K562 (cell line): ENCODE measurements around the gene NOP16. TPM values are rescaled to one million over a fixed set of nuclear protein-coding genes. Genes with fewer than 3 reads are reported as not detected.
A peak's percentile ranks its signal among the peaks of the same experiment; 100 is the strongest.

Experiments
- FOXM1 ChIP-seq, 2 experiments: fragments of 450-650 bp in 1 of 2; sonication (generic) in 1 of 2; formaldehyde crosslinking in 1 of 2; IDR thresholded peaks; 2 replicates each; pipeline versions ENCODE4 v1.6.1 to v1.9.0; 2017 to 2022; ENCODE audit warnings: low read depth in 2 of 2, mild to moderate bottlenecking in 2 of 2, missing genetic modification reagents in 1 of 2, moderate library complexity in 1 of 2
- GTF2A2 ChIP-seq: IDR thresholded peaks from 2 replicates; pipeline ENCODE4 v1.6.1; 2016; ENCODE audit warnings: mild to moderate bottlenecking, missing genetic modification characterization, missing compliant biosample characterization
- HCFC1 ChIP-seq: IDR thresholded peaks from 2 replicates; pipeline ENCODE4 v1.6.1; 2012; ENCODE audit warnings: low read depth, low read length, improper control_type of control experiment
- HDAC1 ChIP-seq, 2 experiments: fragments of 450-650 bp; IDR thresholded peaks; 2 replicates each; pipeline ENCODE4 v1.6.1; 2016 to 2017; ENCODE audit warnings: inconsistent platforms in 1 of 2, mild to moderate bottlenecking in 1 of 2, moderate library complexity in 1 of 2
- HSF4 ChIP-seq: fragments of 250-450 bp; sonication (Bioruptor Pico); IDR thresholded peaks from 2 replicates; pipeline ENCODE4 v2.1.2; 2022; ENCODE audit warnings: mild to moderate bottlenecking, moderate library complexity, borderline replicate concordance
- KDM2B ChIP-seq: fragments of 250-450 bp; sonication (Bioruptor Pico); IDR thresholded peaks from 2 replicates; pipeline ENCODE4 v1.8.0; 2021; ENCODE audit warnings: mild to moderate bottlenecking, moderate library complexity
- LARP7 ChIP-seq: fragments of 450-650 bp; IDR thresholded peaks from 2 replicates; pipeline ENCODE4 v1.6.1; 2016
- MYC ChIP-seq, 2 experiments: fragments of 250-450 bp in 1 of 2; sonication (Bioruptor Pico) in 1 of 2; IDR thresholded peaks; 2 replicates each; pipeline versions ENCODE4 v1.5.1 to v1.6.1; 2012 to 2021; ENCODE audit warnings: low read depth in 2 of 2, borderline replicate concordance in 1 of 2, improper control_type of control experiment in 1 of 2, low read length in 1 of 2, mild to moderate bottlenecking in 1 of 2, moderate library complexity in 1 of 2
- NELFE ChIP-seq: IDR thresholded peaks from 2 replicates; pipeline ENCODE4 v1.6.1; 2011; ENCODE audit warnings: mild to moderate bottlenecking; ENCODE audit not compliant: insufficient read depth, insufficient read length
- NFE2 ChIP-seq: IDR thresholded peaks from 2 replicates; pipeline ENCODE4 v1.6.1; 2014; ENCODE audit warnings: antibody characterized with exemption, low read depth
- NRF1 ChIP-seq, 2 experiments: fragments of 450-650 bp; IDR thresholded peaks in 1 of 2; conservative IDR thresholded peaks in 1 of 2; 2 replicates each; pipeline ENCODE4 v1.6.1; 2014; ENCODE audit warnings: mild to moderate bottlenecking in 2 of 2
- POLR2A ChIP-seq: fragments of 450-650 bp; conservative IDR thresholded peaks from 2 replicates; pipeline ENCODE4 v1.6.1; 2016
- SMARCE1 ChIP-seq: fragments of 450-650 bp; IDR thresholded peaks from 2 replicates; pipeline ENCODE4 v1.7.1; 2016; ENCODE audit warnings: mild to moderate bottlenecking
- YY1 ChIP-seq, 3 experiments: IDR thresholded peaks; 2 replicates each; pipeline ENCODE4 v1.6.1; 2011; ENCODE audit warnings: low read length in 2 of 3, mild to moderate bottlenecking in 2 of 3, moderate library complexity in 2 of 3, borderline replicate concordance in 1 of 3, control low read depth in 1 of 3, low read depth in 1 of 3; ENCODE audit not compliant: insufficient read depth in 3 of 3, insufficient replicate concordance in 2 of 3, control insufficient read depth in 1 of 3, insufficient read length in 1 of 3; ENCODE audit errors: extremely low read depth in 1 of 3
- ZFP30 ChIP-seq: fragments of 250-450 bp; sonication (Bioruptor Pico); IDR thresholded peaks from 2 replicates; pipeline ENCODE4 v1.8.0; 2022; ENCODE audit warnings: moderate library complexity, mild to moderate bottlenecking, inconsistent platforms, borderline replicate concordance
- ZFP36 ChIP-seq: fragments of 150-350 bp; IDR thresholded peaks from 2 replicates; pipeline ENCODE4 v1.6.1; 2018; ENCODE audit warnings: low read length, low read depth; ENCODE audit not compliant: partially characterized antibody
- ZNF124 ChIP-seq: sonication (generic); formaldehyde crosslinking; IDR thresholded peaks from 2 replicates; pipeline ENCODE4 v1.8.1; 2022; ENCODE audit warnings: missing genetic modification reagents
- ZNF316 ChIP-seq: fragments of 450-650 bp; IDR thresholded peaks from 2 replicates; pipeline ENCODE4 v1.6.1; 2016
- ZNF318 ChIP-seq, 2 experiments: fragments of 450-650 bp; IDR thresholded peaks; 2 replicates each; pipeline ENCODE4 v1.6.1; 2016; ENCODE audit warnings: mild to moderate bottlenecking in 2 of 2, borderline replicate concordance in 1 of 2, low read depth in 1 of 2, moderate library complexity in 1 of 2
- ZNF589 ChIP-seq: fragments of 200-800 bp; sonication (Bioruptor generic); IDR thresholded peaks from 2 replicates; pipeline ENCODE4 v1.6.1; 2016; ENCODE audit warnings: low read depth, missing genetic modification characterization, missing compliant biosample characterization
- polyA plus RNA-seq, 8 experiments: library from polyadenylated mRNA; depleted of rRNA in 4 of 8; stranded (reverse) in 5 of 8; unstranded in 3 of 8; fragments of >200 nt; fragmentation: Nextera tagmentation in 2 of 8; fragmentation: Illumina TruSeq in 1 of 8; extraction: Ambion mirVana in 2 of 8; extraction: Trizol in 1 of 8; gene quantifications; 2 replicates each; pipeline versions ENCODE4 v1.2.1 to v1.2.3, GENCODE V29; 2011 to 2014; ENCODE audit warnings: inconsistent platforms in 1 of 8, missing spikeins in 1 of 8
- total RNA-seq, 7 experiments: library from RNA; depleted of rRNA in 6 of 7; stranded (reverse); fragments of >200 nt in 6 of 7; fragmentation: Illumina TruSeq in 2 of 7; extraction: Trizol in 2 of 7; gene quantifications; 2 replicates each; pipeline versions ENCODE4 v1.2.1 to v1.2.3, GENCODE V29; 2011 to 2021; ENCODE audit warnings: low replicate concordance in 1 of 7

The NOP16 gene
- total and polyA plus RNA-seq, 9 of the 15 experiments (the other 6 are each of a cell fraction or from before 2014, with no cell fraction given): 92.5 to 342 (median 148) TPM

GRCh38 chr5:176388444-176389134 lies at the start of gene NOP16, which contains the start of gene HIGD2A (continued):
- TF ChIP-seq POLR2A: peak; percentile 95
- TF ChIP-seq LARP7: peak; percentile 86; the same call in 1 of the 2 replicates
- peak; percentile 99 for TF ChIP-seq MYC (IDR thresholded peaks at IDR 0.05; ENCODE audit: low read depth, low read length)
- peak; percentile 69; the same call in 1 of the 2 replicates for TF ChIP-seq MYC (CRISPR knock-in tag; IDR thresholded peaks at IDR 0.05; ENCODE audit: borderline replicate concordance, low read depth)
- TF ChIP-seq KDM2B (CRISPR knock-in tag): no peak
- no peak for TF ChIP-seq ZNF316
- peak in 2 of 3 experiments; percentile 35 to 54 for TF ChIP-seq YY1 (IDR thresholded peaks at IDR 0.05; ENCODE audit: borderline replicate concordance in 1 of 3, control insufficient read depth in 1 of 3, extremely low read depth in 1 of 3, insufficient read depth in 3 of 3, insufficient read length in 1 of 3, insufficient replicate concordance in 2 of 3, low read depth in 1 of 3, low read length in 2 of 3)
- TF ChIP-seq HCFC1: peak; percentile 91
- TF ChIP-seq ZNF589 (CRISPR knock-in tag): no peak; the same call in 1 of the 2 replicates
- peak; percentile 84 to 88 for TF ChIP-seq NRF1 (conservative IDR thresholded peaks at IDR 0.05 in 1 of 2, IDR thresholded peaks at IDR 0.05 in 1 of 2)
- 0 out of 2 replicates have a peak, but pooled peaks have one; percentile 1 for TF ChIP-seq NFE2
- TF ChIP-seq HSF4 (CRISPR knock-in tag): no peak
- no peak for TF ChIP-seq GTF2A2 (tag)
- peak in 1 of 2 experiments; percentile 73; a peak in 2 of 4 replicates for TF ChIP-seq ZNF318 (IDR thresholded peaks at IDR 0.05; ENCODE audit: borderline replicate concordance in 1 of 2, low read depth in 1 of 2)
- no peak for TF ChIP-seq SMARCE1
- TF ChIP-seq ZFP30: no peak
- TF ChIP-seq ZFP36: no peak
- no peak for TF ChIP-seq ZNF124
- TF ChIP-seq FOXM1 (IDR thresholded peaks at IDR 0.05; ENCODE audit: low read depth): peak; percentile 70
- TF ChIP-seq FOXM1 (CRISPR knock-in tag; IDR thresholded peaks at IDR 0.05; ENCODE audit: low read depth): 0 out of 2 replicates have a peak, but pooled peaks have one; percentile 69
- TF ChIP-seq HDAC1 (IDR thresholded peaks at IDR 0.05): peak; percentile 70 to 100; a peak in 3 of 4 replicates
- TF ChIP-seq NELFE: no peak
